ENCODE measurements around the gene NEK9.

Gene NEK9

GRCh38 chr14:75140620-75141019 is 13.8 kb upstream of the NEK9 start:
- no peak overlapping the region for H3K4me3 ChIP-seq (replicated peaks; ENCODE audit: low read depth, low read length)
- no peak for TF ChIP-seq CTCF (IDR thresholded peaks at IDR 0.05; ENCODE audit: low read depth, low read length, missing control alignments)
- no peak for DNase-seq (ENCODE audit: extremely low read depth, low read depth)

- no peak overlapping the region for H3K4me3 ChIP-seq (replicated peaks; ENCODE audit: low read depth, low read length)
- DNase-seq (ENCODE audit: extremely low read depth, low read depth) = no peak
- TF ChIP-seq CTCF (IDR thresholded peaks at IDR 0.05; ENCODE audit: low read depth, low read length, missing control alignments) = no peak
Observed at GRCh38 chr14:75139185-75139584, 12.3 kb upstream of the NEK9 start.

- H3K4me3 ChIP-seq (replicated peaks; ENCODE audit: low read depth, low read length) = no peak overlapping the region
- no peak for TF ChIP-seq CTCF (IDR thresholded peaks at IDR 0.05; ENCODE audit: low read depth, low read length, missing control alignments)
- no peak for DNase-seq (ENCODE audit: extremely low read depth, low read depth)
Observed at GRCh38 chr14:75138492-75138891, 11.6 kb upstream of the NEK9 start.

- no peak overlapping the region for H3K4me3 ChIP-seq (replicated peaks; ENCODE audit: low read depth, low read length)
- TF ChIP-seq CTCF (IDR thresholded peaks at IDR 0.05; ENCODE audit: low read depth, low read length, missing control alignments) = no peak
- no peak for DNase-seq (ENCODE audit: extremely low read depth, low read depth)
Observed at GRCh38 chr14:75134644-75135043, 7.8 kb upstream of the NEK9 start.

GRCh38 chr14:75133597-75133996 is 6.7 kb upstream of the NEK9 start:
- no peak overlapping the region for H3K4me3 ChIP-seq (replicated peaks; ENCODE audit: low read depth, low read length)
- no peak for DNase-seq (ENCODE audit: extremely low read depth, low read depth)
- TF ChIP-seq CTCF (IDR thresholded peaks at IDR 0.05; ENCODE audit: low read depth, low read length, missing control alignments) = no peak

- TF ChIP-seq CTCF (IDR thresholded peaks at IDR 0.05; ENCODE audit: low read depth, low read length, missing control alignments) = peak; percentile 62
- peak; percentile 71 for DNase-seq (ENCODE audit: extremely low read depth, low read depth)
Observed at GRCh38 chr14:75132382-75133086, 5.7 kb upstream of the NEK9 start.

GRCh38 chr14:75128596-75128990 is 1.7 kb upstream of the NEK9 start:
- no peak for DNase-seq (ENCODE audit: extremely low read depth, low read depth)
- no peak overlapping the region for H3K4me3 ChIP-seq (replicated peaks; ENCODE audit: low read depth, low read length)
- TF ChIP-seq CTCF (IDR thresholded peaks at IDR 0.05; ENCODE audit: low read depth, low read length, missing control alignments) = no peak

More at GRCh38 chr14:75132382-75133086, 5.7 kb upstream of the NEK9 start:
- H3K4me3 ChIP-seq (replicated peaks; ENCODE audit: low read depth, low read length) = no peak overlapping the region

Data from HFF-Myc (cell line).